NCI-H82 (cell line): ENCODE measurements around the gene TRIM3.

Experiments used
- DNase-seq: peaks from one replicate; lab custom pipeline; 2025; lab: John Stamatoyannopoulos, UW

Gene TRIM3

GRCh38 chr11:6401464-6401863 is 72.3 kb downstream of the TRIM3 start:
- no peak for DNase-seq

GRCh38 chr11:6400431-6401345 is 73.1 kb downstream of the TRIM3 start:
- DNase-seq = no peak
